HTERT RPE-1 (cell line): ENCODE results near the gene EYS.
"Not testable (repeated sequence)": the region's sequence is repeated elsewhere in the genome, so short reads cannot be mapped to it uniquely, and the experiment has no call there.

Source experiments
- in situ Hi-C: fragments of 300-500 bp; cut with MboI; formaldehyde crosslinking; loops from 4 replicates; pipeline ENCODE4 v1.14.3; 2020; ENCODE audit warnings: low sequenced_read_pairs

EYS gene

GRCh38 chr6:65637289-65638046 lies 69.6 kb downstream of the EYS start:
- in situ Hi-C loops: no loop called here

DNA sequence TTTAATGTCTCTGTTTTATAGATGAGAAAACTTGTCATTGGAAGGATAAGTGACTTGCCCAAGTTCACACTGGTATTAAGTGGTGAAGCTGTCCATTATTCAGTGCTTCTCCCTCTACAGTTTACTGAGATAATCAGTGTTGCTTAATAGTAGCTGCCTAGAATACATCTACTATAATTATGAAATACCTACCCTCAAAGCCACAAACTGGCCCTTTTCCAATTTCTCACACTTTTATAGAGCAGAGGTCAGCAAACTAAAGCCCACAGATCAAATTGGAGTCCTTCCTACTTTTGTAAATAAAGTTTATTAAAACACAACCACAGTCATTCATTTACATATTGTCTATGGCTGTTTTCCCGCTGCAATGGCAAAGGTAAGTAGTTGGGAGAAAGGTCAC lies 73.5 kb downstream of the EYS start:
- in situ Hi-C loops: no loop called here

GRCh38 chr6:65631711-65632110 lies 75.3 kb downstream of the EYS start:
- in situ Hi-C loops: no loop called here

DNA sequence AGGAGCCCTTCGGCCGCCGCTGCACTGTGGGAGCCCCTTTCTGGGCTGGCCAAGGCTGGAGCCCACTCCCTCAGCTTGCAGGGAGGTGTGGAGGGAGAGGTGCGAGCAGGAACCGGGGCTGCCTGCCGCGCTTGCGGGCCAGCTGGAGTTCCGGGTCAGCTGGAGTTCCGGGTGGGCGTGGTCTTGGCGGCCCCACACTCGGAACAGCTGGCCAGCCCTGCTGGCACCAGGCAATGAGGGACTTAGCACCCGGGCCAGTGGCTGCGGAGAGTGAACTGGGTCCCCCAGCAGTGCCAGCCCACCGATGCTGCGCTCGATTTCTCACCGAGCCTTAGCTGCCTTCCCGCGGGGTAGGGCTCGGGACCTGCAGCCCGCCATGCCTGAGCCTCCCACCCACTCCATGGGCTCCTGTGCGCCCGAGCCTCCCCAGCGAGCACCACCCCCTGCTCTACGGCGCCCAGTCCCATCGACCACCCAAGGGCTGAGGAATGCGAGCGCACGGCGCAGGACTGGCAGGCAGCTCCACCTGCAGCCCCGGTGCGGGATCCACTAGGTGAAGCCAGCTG lies 79.5 kb downstream of the EYS start:
- in situ Hi-C loops: not testable (repeated sequence)

DNA sequence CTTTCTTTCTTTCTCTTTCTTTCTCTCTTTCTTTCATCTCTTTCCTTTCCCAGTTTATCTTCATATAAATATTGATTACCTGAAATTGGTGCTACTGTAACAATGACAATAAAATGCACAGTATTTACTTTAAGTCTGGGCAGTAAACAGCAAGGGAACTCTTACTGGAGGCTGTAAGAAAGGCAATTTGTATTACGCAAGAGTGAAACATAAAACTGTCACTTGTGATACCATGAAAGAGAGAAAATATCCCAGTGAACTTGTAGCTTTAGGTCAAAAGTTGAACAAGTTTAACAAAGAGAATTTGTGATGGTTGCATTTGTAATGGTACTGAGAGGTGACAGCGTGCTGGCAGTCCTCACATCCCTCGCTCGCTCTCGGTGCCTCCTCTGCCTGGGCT lies 80.0 kb downstream of the EYS start:
- in situ Hi-C loops: no loop called here

- in situ Hi-C loops: no loop called here
Measured at GRCh38 chr6:65623566-65623965, 83.5 kb downstream of the EYS start.

- in situ Hi-C loops: no loop called here
Measured at GRCh38 chr6:65610746-65611145, 96.3 kb downstream of the EYS start.

- in situ Hi-C loops: no loop called here
Measured at GRCh38 chr6:65595540-65595939, 111.5 kb downstream of the EYS start.

DNA sequence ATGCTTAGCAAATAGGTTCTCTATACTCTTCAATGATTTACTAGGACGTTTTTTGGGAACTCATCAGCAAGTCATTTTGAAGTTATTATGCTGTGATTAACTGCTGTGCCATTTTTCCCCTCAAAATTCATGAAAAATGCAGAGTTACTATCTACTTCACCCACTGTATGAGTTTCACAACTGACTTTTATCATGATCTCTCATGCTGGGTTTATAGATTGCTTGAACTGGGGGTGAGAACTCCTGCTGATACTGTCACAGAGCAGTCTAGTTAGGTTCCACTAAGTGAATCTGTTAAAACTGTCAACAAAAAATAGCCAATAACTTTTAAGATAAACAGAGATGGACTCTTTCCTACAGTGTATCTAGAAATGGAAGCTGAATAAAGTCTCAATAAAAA lies 136.7 kb downstream of the EYS start:
- in situ Hi-C loops: no loop called here

DNA sequence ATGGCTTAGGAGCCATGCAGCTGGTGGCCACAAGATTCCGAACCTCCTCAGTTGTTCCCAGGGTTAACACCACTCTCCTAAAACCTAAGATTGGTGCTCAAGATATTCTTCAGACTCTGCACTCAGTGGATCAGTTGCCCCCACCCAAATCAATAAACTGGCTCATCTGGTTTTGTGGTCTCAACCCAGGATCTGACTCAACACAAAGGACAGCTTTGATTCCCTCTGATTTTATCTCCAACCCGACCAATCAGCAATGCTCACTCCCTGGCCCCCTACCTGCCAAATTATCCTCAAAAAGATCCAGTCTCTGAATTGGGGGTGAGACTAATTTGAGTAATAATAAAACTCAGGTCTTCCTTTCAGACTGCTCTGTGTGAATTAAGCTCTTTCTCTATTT lies 137.5 kb downstream of the EYS start:
- in situ Hi-C loops: no loop called here

- in situ Hi-C loops: not testable (repeated sequence)
Measured at GRCh38 chr6:65569056-65569455, 138.0 kb downstream of the EYS start.

GRCh38 chr6:65566117-65566516 lies 140.9 kb downstream of the EYS start:
- in situ Hi-C loops: no loop called here

DNA sequence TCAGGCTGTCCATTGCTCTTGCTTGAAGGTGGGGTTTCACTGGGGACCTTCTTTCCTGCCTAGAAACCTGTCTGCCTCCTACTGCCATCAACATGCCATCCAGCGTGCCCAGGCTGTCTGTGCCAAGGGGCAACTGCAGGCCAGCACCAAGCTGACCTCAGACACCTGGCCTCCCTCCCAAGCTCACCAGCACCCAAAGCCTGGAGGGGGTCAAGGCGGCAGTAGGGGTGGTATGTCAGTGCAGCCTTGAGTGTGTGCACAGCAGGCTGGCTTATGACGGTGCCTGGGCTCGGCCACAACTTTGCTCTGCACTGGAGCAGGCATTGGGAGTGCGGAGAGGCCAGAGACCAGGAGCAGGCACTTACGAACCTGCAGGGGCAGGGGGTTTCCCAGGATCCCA lies 149.0 kb downstream of the EYS start:
- in situ Hi-C loops: no loop called here

DNA sequence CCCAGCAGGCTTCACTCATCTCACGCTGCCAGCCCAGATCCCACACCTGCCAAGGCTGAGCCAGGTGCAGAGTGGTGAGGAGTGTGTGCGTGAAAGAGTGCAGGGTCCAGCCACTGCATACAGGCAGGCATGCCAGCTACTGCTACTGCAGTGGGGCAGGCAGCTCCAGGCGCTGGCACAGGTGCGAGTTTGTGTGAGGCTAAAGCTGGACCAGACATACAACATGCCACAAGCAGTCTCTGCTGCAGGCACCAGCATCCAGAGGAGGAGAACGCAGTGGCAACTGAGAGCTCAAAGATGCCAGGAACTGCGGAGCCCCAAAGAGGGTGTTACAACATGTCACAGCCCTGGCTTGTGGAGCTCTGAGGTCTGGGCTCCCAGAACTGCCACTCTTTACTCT lies 149.8 kb downstream of the EYS start:
- in situ Hi-C loops: no loop called here

DNA sequence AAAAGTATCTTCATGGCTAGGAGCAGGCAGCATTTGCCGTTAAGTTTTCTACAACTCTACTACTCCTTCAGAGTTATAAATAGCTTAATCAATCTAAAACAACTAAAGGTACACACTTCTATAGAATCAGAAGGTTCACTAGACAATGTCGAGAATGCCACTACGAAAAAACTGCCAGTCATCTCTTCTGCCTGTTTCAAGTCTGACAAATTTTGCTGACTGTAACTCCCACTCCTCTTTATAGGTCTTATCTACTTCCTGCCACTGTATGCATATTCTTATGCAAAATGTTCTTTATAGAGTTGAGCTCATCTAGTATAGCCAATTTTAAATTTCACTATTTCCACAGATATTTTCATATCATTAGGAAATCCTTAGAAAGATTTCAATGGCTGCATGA lies 160.1 kb downstream of the EYS start:
- in situ Hi-C loops: no loop called here

- in situ Hi-C loops: no loop called here
Measured at GRCh38 chr6:65545920-65546319, 161.1 kb downstream of the EYS start.

DNA sequence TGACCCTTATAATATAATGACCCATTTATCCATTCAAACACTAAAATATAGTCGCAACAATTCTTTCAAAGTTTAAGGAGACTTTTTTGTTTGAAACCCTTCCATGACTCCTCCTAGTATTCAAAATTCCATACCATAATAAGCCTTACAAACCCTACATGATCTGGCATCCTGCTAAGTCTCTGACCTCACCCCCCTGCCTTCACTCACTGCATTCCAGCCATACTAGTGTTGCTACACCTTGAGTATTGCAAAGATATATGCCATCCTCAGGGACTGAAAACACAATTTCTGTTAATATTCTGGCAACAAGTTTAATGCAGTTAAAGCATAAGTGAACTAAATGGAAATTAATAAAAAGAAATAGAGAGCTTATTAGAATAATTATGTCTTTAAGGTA lies 168.4 kb downstream of the EYS start:
- in situ Hi-C loops: no loop called here

DNA sequence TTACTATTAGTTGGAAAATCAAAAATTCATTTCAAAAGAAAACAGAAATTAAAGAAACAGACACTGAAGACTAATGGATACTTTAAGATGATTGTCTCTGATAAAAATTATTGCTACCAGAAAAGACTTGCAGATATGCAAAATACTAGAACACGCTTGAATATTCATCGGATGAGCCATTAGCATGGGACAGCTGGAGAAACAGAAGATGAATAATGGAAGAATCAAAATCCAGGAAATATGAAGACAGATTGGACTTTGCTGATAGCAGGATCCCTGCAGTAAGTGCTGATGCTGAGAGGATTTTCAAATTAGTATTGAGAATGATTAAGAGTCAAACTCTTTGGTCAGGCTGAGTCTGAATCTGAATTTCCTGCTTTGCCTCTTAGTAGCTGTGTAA lies 169.4 kb downstream of the EYS start:
- in situ Hi-C loops: no loop called here

GRCh38 chr6:65531533-65531932 lies 175.5 kb downstream of the EYS start:
- in situ Hi-C loops: no loop called here

- in situ Hi-C loops: no loop called here
Measured at GRCh38 chr6:65524232-65524631, 182.8 kb downstream of the EYS start.

DNA sequence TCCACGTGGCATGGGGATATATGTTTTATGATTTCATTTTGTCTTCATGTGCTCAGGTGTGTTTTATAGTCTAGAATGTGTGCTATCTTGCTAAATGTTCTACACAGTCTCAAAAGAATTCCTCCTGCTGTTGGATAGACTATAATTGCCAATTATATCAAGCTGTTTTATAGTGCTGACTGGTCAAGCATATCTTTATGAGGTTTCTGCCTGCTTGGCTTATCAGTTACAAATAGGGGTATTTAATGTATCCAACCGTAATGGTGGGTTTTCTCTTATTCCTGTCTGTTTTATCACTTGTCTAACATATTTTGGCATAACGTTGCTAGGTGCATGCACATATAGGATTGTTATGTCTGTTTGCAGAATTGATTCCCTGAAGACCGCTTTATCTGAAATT lies 201.3 kb downstream of the EYS start:
- in situ Hi-C loops: no loop called here

GRCh38 chr6:65501045-65501444 lies 206.0 kb downstream of the EYS start:
- in situ Hi-C loops: no loop called here

GRCh38 chr6:65483652-65484051 lies 223.4 kb downstream of the EYS start:
- in situ Hi-C loops: not testable (repeated sequence)
